Vagina (tissue), 2 donors: ENCODE data around the gene STC2.

Experiments used
- CTCF ChIP-seq, 3 experiments: fragments of 450-650 bp in 2 of 3; fragments of 200-600 bp in 1 of 3; sonication (generic) in 1 of 3; IDR thresholded peaks; one replicate each; pipeline ENCODE4 v1.5.1; 2017 to 2019; ENCODE audit warnings: antibody characterized with exemption in 3 of 3, mild to moderate bottlenecking in 2 of 3, moderate library complexity in 2 of 3
- POLR2A ChIP-seq, 2 donors: fragments of 450-650 bp; IDR thresholded peaks; one replicate each; pipeline ENCODE4 v1.6.1; 2017; ENCODE audit warnings: antibody characterized with exemption in 2 of 2, mild to moderate bottlenecking in 2 of 2, moderate library complexity in 2 of 2

- TF ChIP-seq CTCF (IDR thresholded peaks at IDR 0.05) (no peak), POLR2A (IDR thresholded peaks at IDR 0.05) (no peak)
These were observed 3.9 kb downstream of the STC2 start for GRCh38 chr5:173324115-173325001.
